Kasumi-1 (cell line): ENCODE measurements around the gene HILPDA.

Source experiments
- DNase-seq, 2 experiments: peaks; one replicate each; lab custom pipeline; 2025; lab: John Stamatoyannopoulos, UW

Gene HILPDA, protein sequence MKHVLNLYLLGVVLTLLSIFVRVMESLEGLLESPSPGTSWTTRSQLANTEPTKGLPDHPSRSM

DNA sequence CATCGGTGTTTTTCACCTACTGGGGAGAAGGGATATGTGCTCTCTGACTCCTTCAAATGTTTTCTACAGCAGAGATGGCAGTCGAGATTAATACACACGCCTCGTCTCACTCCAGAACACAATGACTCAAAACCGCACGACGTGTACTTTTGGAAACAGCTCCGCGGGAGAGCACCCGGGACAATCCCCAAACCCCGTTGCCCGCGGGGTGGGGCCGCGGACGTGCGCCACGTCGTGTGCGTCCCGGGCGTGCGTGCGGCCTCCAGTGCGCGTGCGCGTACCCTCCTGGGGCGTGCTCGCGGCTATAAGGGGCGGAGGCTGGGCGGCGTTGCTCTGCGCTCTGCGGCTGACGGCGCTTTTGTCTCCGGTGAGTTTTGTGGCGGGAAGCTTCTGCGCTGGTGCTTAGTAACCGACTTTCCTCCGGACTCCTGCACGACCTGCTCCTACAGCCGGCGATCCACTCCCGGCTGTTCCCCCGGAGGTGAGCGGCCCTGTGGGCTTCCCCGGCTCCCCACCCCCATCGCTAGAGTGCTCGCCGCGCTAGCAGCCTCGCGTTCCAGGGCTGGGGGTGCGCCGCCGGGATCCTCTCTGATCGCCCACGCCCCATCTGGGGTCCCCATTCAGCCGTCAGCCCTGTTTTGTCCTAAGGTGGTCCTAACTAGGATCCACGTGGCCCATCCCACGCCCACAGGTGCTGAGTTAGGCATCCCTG, at the start of gene HILPDA:
TSS of gene HILPDA (plus strand) at position 336 of the 712 bp plus-strand sequence. CDS start 1,391 bp downstream, outside the sequence.
- DNase-seq = peak; percentile 84 to 87

- DNase-seq = no peak
Measured at GRCh38 chr7:128406314-128407232, 49.1 kb upstream of the HILPDA start.

DNA sequence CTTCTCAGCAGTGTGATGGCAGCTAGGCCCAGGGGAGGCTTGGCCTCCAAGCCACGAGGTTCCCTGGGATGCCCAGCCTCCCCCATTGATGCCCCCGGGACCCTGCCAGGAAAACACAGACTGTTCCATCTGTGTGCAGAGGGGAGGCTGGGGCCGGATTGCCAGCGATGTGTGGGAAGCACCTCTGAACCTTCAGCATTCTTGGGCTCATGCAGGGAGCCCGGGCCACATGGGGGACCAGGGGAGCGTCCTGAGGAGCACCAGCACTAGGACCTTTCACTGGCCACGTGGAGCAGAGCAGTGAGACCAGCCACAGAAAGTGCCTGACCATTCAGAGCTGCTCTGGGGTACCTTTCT, 48.5 kb upstream of the HILPDA start:
- DNase-seq = no peak

GRCh38 chr7:128407751-128408708, 47.6 kb upstream of the HILPDA start:
- DNase-seq = peak; percentile 49 to 61

DNA sequence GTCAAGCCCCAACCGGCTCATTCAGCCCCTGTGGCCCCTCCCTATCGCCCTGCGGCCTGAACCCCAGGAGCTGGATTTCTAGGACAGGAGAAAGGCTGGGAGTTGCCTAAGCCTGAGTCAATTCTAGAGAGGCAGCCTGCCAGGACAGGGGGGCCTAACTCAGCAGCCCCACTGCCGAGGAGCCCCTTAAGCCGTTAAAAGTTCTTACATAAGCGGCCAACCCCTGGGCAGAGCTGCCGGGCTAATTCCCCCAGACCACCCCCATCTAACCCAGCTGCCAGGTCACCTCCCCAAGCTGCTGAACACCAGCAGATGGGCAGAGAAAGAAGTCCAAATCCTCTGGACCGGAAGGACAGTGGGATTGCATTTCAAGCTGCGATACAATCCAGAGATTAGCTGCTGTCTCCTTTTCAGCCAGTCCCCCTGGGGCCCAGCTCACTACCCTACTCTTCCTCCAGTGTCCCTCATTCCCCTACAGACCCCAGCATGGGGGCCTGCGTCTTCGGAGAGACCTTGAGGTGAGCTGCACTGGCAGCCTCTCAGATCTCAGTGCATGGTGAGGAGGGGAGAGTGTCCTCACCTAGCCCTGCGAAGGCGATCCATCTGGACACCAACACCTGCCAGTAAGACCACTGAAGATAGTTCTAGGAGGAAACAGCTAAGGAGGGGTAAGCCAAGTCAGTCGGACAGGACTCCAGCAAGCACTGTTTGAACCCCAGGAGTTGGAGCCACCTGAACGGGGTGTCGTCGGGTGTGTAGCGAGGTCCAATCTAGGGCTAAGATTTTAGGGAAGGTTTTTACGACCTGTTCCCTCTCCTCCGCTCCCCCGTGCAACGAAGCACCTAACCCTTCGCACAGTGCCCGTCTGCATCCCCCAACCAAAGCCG, 46.7 kb upstream of the HILPDA start:
- no peak for DNase-seq

DNA sequence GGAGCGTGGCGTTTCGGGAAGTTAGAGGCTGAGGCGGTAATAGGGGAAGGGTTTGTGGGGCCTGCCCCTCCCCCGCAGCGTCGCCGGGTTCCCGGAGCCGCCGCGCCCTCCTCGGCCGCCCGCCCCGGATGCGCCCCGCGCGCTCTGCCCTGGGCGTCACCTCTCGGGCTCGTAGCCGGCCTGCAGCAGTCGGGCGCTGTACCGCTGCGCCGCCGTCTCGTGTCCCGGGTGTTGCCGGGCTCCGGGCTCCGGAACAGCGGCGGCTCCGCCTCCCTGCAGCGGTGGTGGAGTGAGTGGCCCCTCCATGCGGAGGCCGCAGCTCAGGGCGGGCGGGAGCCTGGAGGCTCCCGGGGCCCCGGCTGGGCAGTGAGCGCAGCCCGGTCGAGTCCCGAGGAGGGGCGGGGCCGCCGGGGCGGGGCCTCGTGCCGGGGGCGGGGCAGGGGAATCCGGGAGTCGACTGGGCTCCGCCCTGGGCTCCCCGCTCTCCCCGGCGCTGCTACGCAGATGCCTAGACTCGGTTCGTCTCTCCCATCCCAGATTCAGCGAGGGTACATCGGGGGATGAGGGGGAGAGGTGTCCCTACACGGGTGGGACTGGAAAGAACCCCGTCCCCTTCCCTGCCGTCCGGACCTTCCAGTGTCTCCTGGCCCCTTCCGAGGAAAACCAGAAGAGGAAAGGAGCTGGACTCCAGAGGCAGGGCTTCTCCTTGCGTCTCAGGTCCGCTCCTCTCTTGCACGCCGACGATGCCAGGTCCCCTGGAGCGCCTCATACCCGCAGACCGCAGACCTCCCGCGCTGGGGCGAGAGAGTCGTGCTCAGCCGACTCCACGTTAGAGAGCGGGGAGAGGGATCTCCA, 45.9 kb upstream of the HILPDA start, which contains the start of gene IMPDH1:
TSS of gene IMPDH1 (minus strand) at position 387 of the 855 bp plus-strand sequence. CDS start at position 306, 81 bp downstream.
- DNase-seq = peak; percentile 60 to 69

DNA sequence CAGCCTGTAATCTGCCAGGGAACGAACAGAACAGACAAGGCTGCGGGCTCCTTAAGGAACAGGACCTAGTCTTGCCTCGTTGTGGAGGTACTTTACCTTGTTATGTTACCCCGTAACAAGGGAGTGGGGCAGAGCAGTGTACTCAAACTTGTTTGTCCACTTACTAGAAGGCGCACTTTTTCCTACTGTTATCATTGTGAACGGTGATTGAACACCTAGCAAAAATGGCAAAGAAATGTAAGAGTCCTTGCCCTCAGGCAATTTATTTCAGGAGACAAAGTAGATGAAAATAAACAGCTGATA, 45.3 kb upstream of the HILPDA start:
- DNase-seq = no peak

GRCh38 chr7:128415217-128415785, 40.4 kb upstream of the HILPDA start:
- DNase-seq = no peak

DNA sequence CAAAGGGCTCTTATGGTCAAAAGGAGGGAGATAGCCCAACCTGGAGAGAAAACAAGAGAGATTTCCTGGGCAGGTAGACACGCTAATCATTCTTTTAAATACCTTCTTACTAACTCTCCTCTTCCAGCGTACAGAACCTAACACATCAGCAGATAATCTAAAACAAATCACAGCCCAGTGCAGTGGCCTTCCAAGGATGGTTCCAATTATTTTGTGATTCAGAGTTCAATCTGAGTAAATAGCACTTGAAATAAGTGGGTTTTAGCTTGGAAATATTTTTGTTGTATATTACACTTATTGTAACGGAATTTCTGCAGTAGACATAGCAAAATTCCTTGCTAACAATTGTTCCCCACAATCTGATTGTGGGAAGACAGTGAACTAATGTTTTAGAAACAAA, 38.6 kb upstream of the HILPDA start:
- DNase-seq = no peak

- DNase-seq = no peak
Measured at GRCh38 chr7:128419257-128419656, 36.4 kb upstream of the HILPDA start.

DNA sequence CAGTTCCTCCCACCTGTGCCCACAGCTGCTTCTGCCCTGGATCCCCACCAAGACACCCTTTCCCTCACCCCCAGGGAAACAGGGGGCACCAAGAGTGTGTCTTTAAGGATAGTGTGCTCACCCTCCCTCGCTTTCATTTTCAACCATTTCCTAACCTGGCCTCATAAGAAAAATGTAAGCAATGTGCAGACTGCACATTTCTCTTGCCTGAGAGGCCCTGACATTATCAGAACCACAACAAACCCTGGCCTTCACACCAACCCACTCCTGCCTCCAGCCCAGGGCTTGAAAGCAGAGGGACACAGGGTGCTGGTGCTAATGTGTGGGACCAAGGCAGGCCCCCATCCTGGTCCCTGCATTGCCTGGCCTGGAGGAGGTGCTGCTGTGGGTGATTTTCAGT, 34.9 kb upstream of the HILPDA start:
- no peak for DNase-seq

GRCh38 chr7:128421384-128421783, 34.3 kb upstream of the HILPDA start:
- DNase-seq = no peak

- no peak for DNase-seq
Measured at GRCh38 chr7:128422037-128422436, 33.6 kb upstream of the HILPDA start.

DNA sequence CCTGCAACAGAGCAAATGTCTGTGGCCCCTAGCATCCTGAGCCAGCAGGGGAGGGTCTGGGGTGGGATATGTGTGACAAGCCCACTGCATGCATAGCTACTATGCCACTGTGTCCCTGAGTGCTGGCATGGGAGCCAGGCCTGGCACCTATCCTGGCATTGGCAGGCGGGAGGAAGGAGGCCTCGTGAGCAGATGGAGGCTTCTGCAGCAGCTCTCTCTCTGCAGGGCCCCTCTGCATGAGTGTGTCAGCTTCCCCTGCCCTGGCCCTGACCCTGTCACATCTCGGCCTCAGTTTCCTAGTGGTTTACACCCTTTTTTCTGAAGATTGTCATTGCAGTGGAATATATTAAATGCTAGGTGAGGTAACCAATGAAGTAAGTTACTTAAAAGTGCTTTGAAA, 32.8 kb upstream of the HILPDA start:
- no peak for DNase-seq

GRCh38 chr7:128424686-128425275, 30.9 kb upstream of the HILPDA start:
- no peak for DNase-seq

- DNase-seq = peak; percentile 64 to 74
Measured at GRCh38 chr7:128425850-128426249, 29.8 kb upstream of the HILPDA start.

- DNase-seq = peak; percentile 75 to 80
Measured at GRCh38 chr7:128427289-128427891, 28.3 kb upstream of the HILPDA start.

DNA sequence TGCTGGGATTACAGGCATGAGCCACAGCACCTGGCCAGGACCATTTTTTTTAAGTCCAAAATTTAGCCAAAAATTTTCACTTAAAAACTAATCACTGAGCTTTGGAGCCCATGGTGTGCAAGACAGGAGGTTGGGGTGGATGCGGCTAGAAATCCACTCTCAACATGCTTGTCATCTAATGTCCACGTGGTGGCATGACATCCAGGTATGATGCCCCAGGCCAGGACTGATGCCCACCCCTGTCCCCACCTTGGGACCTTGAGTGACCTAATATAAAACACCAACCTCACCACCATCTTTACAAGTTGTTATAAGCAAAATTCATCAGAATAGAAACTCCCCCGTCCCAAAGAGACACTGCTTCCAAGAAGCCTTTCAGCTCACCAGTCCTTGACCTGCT, 25.5 kb upstream of the HILPDA start:
- DNase-seq = no peak

- DNase-seq = no peak
Measured at GRCh38 chr7:128431221-128431620, 24.5 kb upstream of the HILPDA start.
